RWPE2 (cell line): ENCODE results near the gene DNAJC6.

Experiments
- ATAC-seq: fragments of 200-7000 bp; cut with Tn5 transposase; 3 replicates; pipeline ENCODE4 v1.9.1; 2021; ENCODE audit warnings: low read depth
- DNase-seq: peaks from one replicate; pipeline ENCODE4 v3.0.0-alpha.2; 2020; ENCODE audit warnings: low spot score
- H3K27ac ChIP-seq: fragments of 450-650 bp; 2 replicates; pipeline ENCODE4 v1.5.1; 2017; ENCODE audit warnings: mild to moderate bottlenecking; ENCODE audit not compliant: poor library complexity, severe bottlenecking
- H3K27me3 ChIP-seq: fragments of 250-450 bp; sonication (Bioruptor Pico); 2 replicates; pipeline ENCODE4 v1.5.1; 2021; ENCODE audit warnings: mild to moderate bottlenecking, moderate library complexity; ENCODE audit not compliant: insufficient read depth, poor library complexity, severe bottlenecking
- H3K36me3 ChIP-seq: fragments of 250-450 bp; sonication (Bioruptor Pico); 2 replicates; pipeline ENCODE4 v1.5.1; 2020; ENCODE audit warnings: low read depth, mild to moderate bottlenecking, moderate library complexity
- H3K4me1 ChIP-seq: fragments of 250-450 bp; sonication (Bioruptor Pico); 2 replicates; pipeline ENCODE4 v1.5.1; 2021; ENCODE audit warnings: mild to moderate bottlenecking, moderate library complexity; ENCODE audit not compliant: insufficient read depth, poor library complexity, severe bottlenecking
- H3K4me3 ChIP-seq: fragments of 250-450 bp; sonication (Bioruptor Pico); 2 replicates; pipeline ENCODE4 v1.5.1; 2021; ENCODE audit warnings: mild to moderate bottlenecking, moderate library complexity; ENCODE audit not compliant: severe bottlenecking
- H3K9me3 ChIP-seq: fragments of 250-450 bp; sonication (Bioruptor Pico); 2 replicates; pipeline ENCODE4 v1.5.1; 2021; ENCODE audit warnings: mild to moderate bottlenecking, moderate library complexity; ENCODE audit not compliant: severe bottlenecking
- CTCF ChIP-seq: fragments of 450-650 bp; IDR thresholded peaks from one replicate; pipeline ENCODE4 v1.5.1; 2017; ENCODE audit warnings: mild to moderate bottlenecking, moderate library complexity; ENCODE audit not compliant: poor library complexity, severe bottlenecking

The DNAJC6 gene

GRCh38 chr1:65395887-65396612 is 86.7 kb downstream of the DNAJC6 start:
- DNase-seq (no peak), ATAC-seq (no peak)
- H3K27ac ChIP-seq: no peak overlapping the region
- H3K9me3 ChIP-seq: no peaks in the 10 kb centered on the region
- no peaks in the 10 kb centered on the region for H3K4me1 ChIP-seq
- H3K4me3 ChIP-seq: no peak overlapping the region
- no peak for TF ChIP-seq CTCF
- no peaks in the 10 kb centered on the region for H3K36me3 ChIP-seq
- H3K27me3 ChIP-seq: no peaks in the 10 kb centered on the region

- TF ChIP-seq CTCF: no peak
- ATAC-seq (no peak), DNase-seq (no peak)
- Histone ChIP-seq H3K36me3 (no peaks in the 10 kb centered on the region), H3K27me3 (no peaks in the 10 kb centered on the region), H3K4me1 (no peaks in the 10 kb centered on the region), H3K9me3 (no peaks in the 10 kb centered on the region), H3K27ac (no peak overlapping the region), H3K4me3 (no peak overlapping the region)
These were observed 88.7 kb downstream of the DNAJC6 start for GRCh38 chr1:65398083-65398482.

GRCh38 chr1:65399003-65399402 is 89.7 kb downstream of the DNAJC6 start:
- no peak overlapping the region for H3K4me3 ChIP-seq
- no peak for ATAC-seq
- TF ChIP-seq CTCF: no peak
- no peak for DNase-seq
- H3K36me3 ChIP-seq: no peaks in the 10 kb centered on the region
- no peaks in the 10 kb centered on the region for H3K4me1 ChIP-seq
- no peaks in the 10 kb centered on the region for H3K9me3 ChIP-seq
- H3K27ac ChIP-seq: no peak overlapping the region
- H3K27me3 ChIP-seq: no peaks in the 10 kb centered on the region

- no peak overlapping the region for H3K27ac ChIP-seq
- no peaks in the 10 kb centered on the region for H3K36me3 ChIP-seq
- H3K27me3 ChIP-seq: no peaks in the 10 kb centered on the region
- no peak for TF ChIP-seq CTCF
- H3K4me3 ChIP-seq: no peak overlapping the region
- DNase-seq (no peak), ATAC-seq (no peak)
- H3K9me3 ChIP-seq: no peaks in the 10 kb centered on the region
- H3K4me1 ChIP-seq: no peaks in the 10 kb centered on the region
These were observed 92.3 kb downstream of the DNAJC6 start for GRCh38 chr1:65401612-65402011.

GRCh38 chr1:65404941-65405340 is 95.6 kb downstream of the DNAJC6 start:
- Histone ChIP-seq H3K9me3 (no peaks in the 10 kb centered on the region), H3K4me1 (no peaks in the 10 kb centered on the region), H3K27me3 (no peaks in the 10 kb centered on the region), H3K36me3 (no peaks in the 10 kb centered on the region), H3K27ac (no peak overlapping the region), H3K4me3 (no peak overlapping the region)
- DNase-seq (no peak), ATAC-seq (no peak)
- TF ChIP-seq CTCF: no peak
